Hematopoietic multipotent progenitor cell treated with erythropoietin and hydrocortisone succinate and interleukin-3 and kit ligand, for 17 days (in vitro differentiated cells): ENCODE data around the gene ARFGAP3.

Source experiments
- DNase-seq: peaks from one replicate; pipeline ENCODE4 v3.0.0-alpha.2; 2015; ENCODE audit warnings: low spot score

The ARFGAP3 gene, protein sequence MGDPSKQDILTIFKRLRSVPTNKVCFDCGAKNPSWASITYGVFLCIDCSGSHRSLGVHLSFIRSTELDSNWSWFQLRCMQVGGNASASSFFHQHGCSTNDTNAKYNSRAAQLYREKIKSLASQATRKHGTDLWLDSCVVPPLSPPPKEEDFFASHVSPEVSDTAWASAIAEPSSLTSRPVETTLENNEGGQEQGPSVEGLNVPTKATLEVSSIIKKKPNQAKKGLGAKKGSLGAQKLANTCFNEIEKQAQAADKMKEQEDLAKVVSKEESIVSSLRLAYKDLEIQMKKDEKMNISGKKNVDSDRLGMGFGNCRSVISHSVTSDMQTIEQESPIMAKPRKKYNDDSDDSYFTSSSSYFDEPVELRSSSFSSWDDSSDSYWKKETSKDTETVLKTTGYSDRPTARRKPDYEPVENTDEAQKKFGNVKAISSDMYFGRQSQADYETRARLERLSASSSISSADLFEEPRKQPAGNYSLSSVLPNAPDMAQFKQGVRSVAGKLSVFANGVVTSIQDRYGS

GRCh38 chr22:42856865-42857704 is at the start of gene ARFGAP3:
Gene ARFGAP3 (minus strand): TSS chr22:42857273. CDS start chr22:42857182, 91 bp downstream.
- DNase-seq = peak; percentile 95

GRCh38 chr22:42905702-42906183 is 48.7 kb upstream of the ARFGAP3 start:
- DNase-seq = no peak

DNA sequence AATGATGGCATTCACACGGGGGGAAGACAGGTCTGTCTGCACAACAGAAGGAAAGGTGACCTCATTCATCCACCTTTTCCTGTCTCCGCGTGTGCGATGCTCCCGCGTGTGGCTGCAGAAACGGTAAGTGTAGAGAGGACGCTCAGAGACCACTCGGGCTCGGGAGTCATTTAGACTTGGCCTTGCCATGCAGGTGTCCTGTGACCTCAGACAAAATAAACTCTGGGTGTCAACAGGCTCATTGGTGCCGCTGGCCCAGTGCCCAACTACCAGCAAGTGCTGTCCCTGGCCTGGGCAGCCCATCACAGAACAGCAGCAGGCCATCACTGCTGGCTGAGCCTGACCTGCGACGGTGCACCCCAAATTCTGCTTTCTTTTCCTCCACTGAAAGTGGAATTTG is 48.1 kb upstream of the ARFGAP3 start:
- DNase-seq = no peak

GRCh38 chr22:42904050-42904449 is 47.0 kb upstream of the ARFGAP3 start:
- no peak for DNase-seq

DNA sequence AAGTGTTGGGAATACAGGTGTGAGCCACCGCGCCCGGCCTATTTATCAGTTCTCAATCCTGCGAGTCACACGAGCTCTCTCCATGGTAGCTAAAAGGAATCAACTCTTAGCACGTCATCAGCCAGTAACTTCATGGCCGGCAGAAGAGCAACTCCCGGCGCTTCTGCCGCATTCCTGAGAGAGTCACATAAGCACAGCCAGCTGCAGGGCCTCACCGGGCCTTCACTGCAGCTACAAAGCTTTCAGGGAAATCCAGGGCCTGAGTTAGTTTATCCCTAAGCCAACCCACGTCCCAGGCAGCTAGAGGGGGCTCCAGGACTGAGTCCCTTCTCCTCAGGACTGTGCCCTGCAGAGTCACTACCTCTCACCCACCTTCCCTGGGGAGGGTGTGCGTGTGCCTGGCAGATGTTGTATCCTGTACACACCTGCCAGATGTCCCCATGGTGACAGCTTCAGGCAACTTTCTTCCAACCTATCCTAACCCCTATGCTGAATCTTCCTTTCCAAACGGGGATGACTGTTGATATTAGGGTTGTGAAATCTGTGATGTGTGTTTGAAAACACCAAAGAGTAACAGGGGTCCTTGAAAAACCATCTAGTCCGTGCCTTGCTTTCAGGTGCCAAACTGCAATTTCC is 45.9 kb upstream of the ARFGAP3 start:
- no peak for DNase-seq

DNA sequence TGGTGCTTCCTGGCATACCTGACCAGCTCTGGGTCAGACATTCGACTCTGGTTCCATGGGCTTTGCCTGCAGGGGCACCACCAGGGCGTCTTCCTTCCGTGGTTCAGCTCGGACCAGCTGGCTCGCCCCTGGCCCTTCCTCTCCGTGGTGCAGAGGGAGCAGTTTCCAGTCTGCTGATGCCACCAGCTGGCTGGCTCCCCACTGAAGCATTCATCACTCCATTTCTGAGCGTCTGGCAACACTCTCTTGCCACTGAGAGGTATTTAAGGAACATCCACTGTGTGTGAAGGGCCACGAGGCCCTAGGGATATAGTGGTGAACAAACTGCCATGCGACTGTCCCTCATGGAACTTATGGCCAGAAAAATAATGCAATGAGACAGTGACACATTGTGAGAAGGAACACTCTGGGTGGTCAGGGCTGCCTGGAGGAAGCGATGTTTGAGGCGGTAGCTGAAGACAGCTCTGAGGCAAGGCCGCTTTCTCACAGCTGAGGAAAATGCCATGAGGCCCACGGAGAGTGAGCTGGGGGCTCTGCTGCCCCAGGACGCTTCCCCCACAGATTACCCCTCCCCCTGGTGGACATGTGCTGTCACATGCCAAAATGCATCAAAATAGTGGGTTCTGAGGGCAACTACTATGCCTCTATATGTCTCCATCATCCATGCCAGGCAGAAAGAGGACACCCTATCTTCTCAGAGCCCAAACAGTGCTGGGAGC is 44.9 kb upstream of the ARFGAP3 start:
- DNase-seq = no peak

DNA sequence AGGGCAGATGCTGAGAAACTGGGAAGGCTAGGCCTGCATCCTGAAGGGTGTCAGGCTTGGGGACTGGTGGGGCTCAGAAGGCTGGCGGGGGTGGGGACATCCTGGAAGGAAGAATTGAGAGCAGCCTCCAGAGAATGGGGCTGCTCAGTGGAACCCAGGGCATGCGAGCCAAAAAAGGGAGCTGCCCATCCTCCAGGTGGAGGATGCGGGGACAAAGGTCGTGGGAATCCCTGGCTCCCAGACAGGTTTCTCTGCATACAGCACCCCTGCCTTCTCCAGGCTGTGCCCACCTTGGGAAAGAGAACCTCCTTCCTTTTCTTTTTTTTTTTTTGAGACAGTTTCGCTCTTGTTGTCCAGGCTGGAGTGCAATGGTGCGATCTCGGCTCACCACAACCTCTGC is 40.9 kb upstream of the ARFGAP3 start:
- DNase-seq = no peak

- DNase-seq = no peak
Measured at GRCh38 chr22:42895541-42895981, 38.5 kb upstream of the ARFGAP3 start.

- DNase-seq = no peak
Measured at GRCh38 chr22:42895087-42895486, 38.0 kb upstream of the ARFGAP3 start.

DNA sequence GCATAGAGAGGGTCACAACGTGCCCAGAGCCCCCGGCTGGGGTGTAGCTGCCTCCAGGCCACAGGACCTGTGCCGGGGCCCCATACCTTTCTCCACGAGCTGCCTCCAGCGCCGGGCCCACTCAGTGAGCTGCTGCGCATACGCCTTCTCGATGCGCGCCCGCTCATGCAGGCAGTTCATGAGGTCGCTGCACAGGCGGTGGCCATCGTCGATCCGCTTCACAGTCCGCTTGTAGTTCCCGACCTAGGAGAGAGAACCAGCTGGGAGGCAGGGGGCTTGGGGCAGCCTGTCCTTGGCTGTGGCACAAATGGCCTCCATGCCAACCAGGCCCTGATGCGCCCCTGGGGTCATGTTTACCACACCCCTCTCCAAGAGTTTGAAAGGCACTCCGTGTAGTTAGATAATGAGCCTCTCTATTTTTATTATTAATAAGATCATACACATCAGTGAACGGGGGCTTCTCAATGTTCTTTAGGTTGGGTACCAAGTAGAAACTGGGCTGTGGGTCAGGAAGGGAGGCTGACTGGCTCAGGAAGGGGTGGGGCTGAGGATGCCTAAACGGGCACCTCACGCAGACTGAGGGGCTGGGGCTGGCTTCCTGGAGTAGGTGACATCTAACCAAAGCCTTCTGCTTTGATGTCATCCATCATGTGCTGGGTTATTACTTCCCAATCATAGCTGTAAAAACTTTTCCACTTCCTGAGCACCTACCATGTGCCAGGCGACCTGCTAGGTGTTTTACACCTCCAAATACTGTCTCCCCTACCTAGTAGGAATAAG is 36.5 kb upstream of the ARFGAP3 start:
- no peak for DNase-seq

GRCh38 chr22:42892571-42893316 is 35.7 kb upstream of the ARFGAP3 start:
- DNase-seq = no peak

- DNase-seq = no peak
Measured at GRCh38 chr22:42892156-42892555, 35.1 kb upstream of the ARFGAP3 start.

GRCh38 chr22:42891696-42892095 is 34.6 kb upstream of the ARFGAP3 start:
- no peak for DNase-seq

GRCh38 chr22:42891008-42891407 is 33.9 kb upstream of the ARFGAP3 start:
- DNase-seq = no peak

GRCh38 chr22:42889304-42889703 is 32.2 kb upstream of the ARFGAP3 start:
- no peak for DNase-seq

DNA sequence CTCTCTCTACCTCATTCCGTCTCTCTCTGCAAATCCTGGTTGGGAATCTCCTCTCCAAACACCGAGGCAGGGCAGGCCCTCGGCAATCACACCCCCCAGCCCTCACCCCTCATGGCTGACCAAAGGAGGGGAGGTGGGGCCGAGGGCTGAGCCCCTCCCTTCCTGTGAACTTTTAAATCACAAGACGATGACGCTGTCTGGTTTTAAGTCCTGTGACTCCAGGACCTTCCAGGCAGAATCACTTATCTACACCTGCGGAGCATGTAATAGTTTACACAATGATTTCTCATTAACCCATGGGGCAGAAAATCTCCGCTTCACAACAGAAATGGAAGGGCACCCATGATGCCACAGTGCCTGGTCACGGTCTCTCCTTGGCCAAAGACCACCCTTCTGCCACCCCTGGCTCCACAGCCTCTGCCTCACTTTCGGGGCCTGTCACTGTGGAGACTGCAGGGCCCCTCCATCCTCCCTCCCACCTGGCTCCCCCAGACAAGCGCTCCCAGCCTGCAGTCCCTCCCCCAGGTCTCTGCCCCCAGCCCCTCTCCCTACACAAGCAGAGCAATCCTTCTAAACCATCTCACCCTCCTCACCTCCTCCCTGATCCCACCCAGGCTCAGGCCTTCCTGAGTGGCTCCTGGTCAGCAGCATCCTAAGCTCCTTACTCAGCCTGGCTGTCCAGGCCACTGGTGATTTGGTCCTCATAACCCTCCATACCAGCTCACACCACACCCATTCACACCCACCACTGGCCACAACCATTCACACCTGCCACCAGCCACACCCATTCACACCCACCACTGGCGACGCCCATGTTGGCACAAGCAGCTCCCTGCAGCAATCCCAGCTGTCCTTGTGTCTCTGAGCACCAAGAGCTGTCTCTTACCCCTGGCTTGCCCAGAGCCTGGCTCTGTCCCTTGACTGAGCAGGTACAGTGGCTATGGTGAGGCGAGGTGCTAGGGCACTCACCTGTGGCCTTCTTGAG is 30.7 kb upstream of the ARFGAP3 start:
- DNase-seq = peak; percentile 26

- no peak for DNase-seq
Measured at GRCh38 chr22:42887120-42887519, 30.0 kb upstream of the ARFGAP3 start.

GRCh38 chr22:42885446-42885845 is 28.4 kb upstream of the ARFGAP3 start:
- DNase-seq = no peak
